Tibial nerve (tissue), 3 donors: ENCODE measurements around the gene DPP7.

ENCODE experiments used
- POLR2A ChIP-seq, 2 donors: fragments of 450-650 bp; IDR thresholded peaks; one replicate each; pipeline ENCODE4 v1.6.1; 2017; ENCODE audit warnings: antibody characterized with exemption in 2 of 2, mild to moderate bottlenecking in 2 of 2, moderate library complexity in 2 of 2
- TF ChIP-seq, protein P1 (sequence below), 5 experiments: fragments of 200-600 bp in 3 of 5; fragments of 450-650 bp in 2 of 5; sonication (generic) in 3 of 5; IDR thresholded peaks; one replicate each; pipeline ENCODE4 v1.5.1; 2016 to 2019; ENCODE audit warnings: antibody characterized with exemption in 5 of 5, mild to moderate bottlenecking in 3 of 5, moderate library complexity in 2 of 5

DNA sequence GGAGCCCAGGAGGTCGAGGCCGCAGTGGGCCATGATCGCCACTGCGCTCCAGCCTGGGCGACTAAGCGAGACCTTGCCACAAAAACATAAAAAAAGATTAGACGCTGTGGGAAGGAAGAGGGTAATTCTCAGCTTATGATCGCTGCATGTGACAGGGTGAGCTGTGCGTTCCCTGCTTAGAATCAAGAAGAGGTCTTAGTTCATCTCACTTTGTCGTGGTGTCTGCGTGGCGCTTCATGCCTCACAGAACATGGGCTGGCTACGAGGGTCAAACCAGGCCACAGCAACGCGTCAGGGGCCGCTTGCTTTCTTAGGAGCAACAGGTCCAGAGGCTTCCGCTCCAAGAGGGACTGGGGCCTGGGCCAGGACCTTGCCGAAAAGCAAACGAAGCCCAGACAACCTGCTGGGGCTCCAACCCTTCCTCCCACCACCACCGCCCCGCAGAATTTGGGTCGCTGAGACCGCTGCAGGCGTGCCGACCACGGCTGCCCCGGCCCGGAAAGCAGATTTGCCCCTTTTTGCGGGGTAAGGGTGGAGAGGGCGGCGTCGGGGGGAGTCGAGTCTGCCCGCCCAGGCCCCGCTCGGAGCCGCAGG lies 14.4 kb upstream of the DPP7 start:
- no peak for TF ChIP-seq POLR2A (IDR thresholded peaks at IDR 0.05)
- TF ChIP-seq, protein P1, sequence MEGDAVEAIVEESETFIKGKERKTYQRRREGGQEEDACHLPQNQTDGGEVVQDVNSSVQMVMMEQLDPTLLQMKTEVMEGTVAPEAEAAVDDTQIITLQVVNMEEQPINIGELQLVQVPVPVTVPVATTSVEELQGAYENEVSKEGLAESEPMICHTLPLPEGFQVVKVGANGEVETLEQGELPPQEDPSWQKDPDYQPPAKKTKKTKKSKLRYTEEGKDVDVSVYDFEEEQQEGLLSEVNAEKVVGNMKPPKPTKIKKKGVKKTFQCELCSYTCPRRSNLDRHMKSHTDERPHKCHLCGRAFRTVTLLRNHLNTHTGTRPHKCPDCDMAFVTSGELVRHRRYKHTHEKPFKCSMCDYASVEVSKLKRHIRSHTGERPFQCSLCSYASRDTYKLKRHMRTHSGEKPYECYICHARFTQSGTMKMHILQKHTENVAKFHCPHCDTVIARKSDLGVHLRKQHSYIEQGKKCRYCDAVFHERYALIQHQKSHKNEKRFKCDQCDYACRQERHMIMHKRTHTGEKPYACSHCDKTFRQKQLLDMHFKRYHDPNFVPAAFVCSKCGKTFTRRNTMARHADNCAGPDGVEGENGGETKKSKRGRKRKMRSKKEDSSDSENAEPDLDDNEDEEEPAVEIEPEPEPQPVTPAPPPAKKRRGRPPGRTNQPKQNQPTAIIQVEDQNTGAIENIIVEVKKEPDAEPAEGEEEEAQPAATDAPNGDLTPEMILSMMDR (IDR thresholded peaks at IDR 0.05), result no peak
